Activated CD8-positive, alpha-beta memory T cell treated with anti-CD3 and anti-CD28 coated beads, Interleukin-2, amount 50 U/mL, for 24 hours (primary cell): Measurements from ENCODE around the gene WWOX.

Source experiments
- DNase-seq: peaks from one replicate; pipeline ENCODE4 v3.0.0-alpha.2; 2020; ENCODE audit errors: extremely low read depth

WWOX gene

DNA sequence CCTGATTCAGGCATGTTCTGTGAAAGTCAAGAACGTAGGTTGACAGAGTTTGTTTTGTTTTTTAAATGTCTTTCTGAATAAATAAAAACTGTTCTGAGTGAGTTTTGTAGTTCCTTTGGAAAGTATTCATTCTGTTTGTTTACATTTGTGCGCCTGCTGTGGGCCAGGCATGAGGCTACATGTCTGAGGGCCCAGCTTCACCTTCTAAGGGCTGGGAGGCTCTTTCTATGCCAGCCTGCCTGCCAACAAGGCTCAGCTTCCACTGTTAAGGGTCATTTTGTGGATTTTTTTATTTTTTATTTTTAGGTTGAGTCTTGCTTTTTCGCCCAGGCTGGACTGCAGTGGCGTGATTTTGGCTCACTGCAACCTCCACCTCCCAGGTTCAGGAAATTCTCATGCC lies 6.1 kb downstream of the WWOX start:
- no peak for DNase-seq

- no peak for DNase-seq
Observed at GRCh38 chr16:78106686-78107085, 7.2 kb downstream of the WWOX start.

DNA sequence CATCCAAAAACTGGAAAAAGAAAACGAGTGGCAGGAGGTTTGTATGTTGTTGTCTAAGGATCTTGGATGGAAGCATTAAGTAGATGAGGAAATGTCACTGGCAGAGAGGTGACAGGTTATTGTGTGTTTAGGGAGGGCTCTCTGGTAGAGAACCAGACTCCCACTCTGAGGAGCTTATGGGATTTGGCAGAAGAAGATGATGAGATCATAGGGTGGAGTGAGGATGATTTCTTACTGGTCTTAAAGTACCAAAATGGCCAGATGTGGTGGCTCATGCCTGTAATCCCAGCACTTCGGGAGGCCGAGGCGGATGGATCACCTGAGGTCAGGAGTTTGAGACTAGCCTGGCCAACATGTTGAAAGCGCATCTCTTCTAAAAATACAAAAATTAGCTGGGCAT lies 9.0 kb downstream of the WWOX start:
- no peak for DNase-seq

DNA sequence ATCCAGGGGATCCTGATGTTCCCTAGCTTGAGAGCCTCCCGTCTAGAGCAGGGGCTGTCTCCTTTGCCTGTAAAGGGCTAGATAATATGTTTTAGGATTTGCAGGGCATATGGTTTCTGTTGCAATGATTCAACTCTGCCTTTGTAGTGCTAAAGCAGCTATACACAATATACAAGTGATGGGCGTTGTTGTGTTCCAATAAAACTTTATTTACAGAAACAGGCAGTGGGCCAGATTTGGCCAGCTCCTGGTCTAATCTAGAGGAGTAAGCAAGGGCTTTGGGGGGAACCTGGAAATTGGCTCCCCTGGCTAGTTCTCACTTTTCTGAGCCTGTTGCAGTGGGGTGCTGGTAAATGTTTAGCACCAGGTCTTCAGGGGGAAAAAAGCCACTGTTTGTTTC lies 13.8 kb downstream of the WWOX start:
- no peak for DNase-seq

DNA sequence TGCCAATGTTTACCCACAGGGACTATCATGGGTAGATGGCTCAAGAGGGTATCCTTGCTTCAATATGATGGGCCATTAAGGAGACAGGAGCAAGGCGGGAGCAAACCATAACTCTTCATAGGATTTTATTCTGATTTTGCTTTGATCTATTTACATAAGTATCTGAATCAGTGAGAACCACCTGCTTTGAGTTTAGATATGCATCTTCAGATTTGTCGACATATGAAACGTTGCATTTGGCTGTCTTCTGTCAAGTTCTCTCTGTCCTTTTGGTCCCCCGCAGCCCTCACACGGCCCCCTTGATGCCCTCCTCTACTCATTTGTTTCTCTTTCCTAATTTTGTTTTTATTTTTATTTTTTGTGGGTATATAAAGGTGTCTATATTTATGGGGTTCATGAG lies 16.2 kb downstream of the WWOX start:
- no peak for DNase-seq

DNA sequence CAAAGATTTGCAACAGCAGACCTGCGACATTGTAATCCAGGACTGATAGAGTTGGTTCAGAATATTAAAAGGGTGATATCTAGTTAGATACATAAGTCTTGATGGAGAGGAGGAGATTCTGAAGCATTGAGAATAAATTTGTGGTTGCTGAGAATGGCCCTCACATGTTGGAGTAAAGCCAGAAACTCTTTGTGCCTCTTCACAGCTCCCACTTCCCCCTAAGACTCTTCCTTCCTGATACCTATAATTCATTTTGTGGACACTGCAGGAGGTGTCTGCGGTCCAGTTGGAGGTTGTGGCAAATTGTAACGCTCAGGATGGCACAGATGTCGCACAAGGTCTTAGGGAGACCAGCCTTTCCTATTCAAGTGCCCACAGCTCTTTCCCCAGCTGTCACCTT lies 17.5 kb downstream of the WWOX start:
- DNase-seq = no peak

GRCh38 chr16:78117391-78117790 lies 17.9 kb downstream of the WWOX start:
- DNase-seq = no peak

- DNase-seq = no peak
Observed at GRCh38 chr16:78118469-78119025, 19.1 kb downstream of the WWOX start.

GRCh38 chr16:78122774-78123315 lies 23.4 kb downstream of the WWOX start:
- no peak for DNase-seq

GRCh38 chr16:78125112-78125844 lies 25.8 kb downstream of the WWOX start:
- no peak for DNase-seq

GRCh38 chr16:78126662-78127061 lies 27.2 kb downstream of the WWOX start:
- DNase-seq = no peak

- DNase-seq = no peak
Observed at GRCh38 chr16:78127130-78127529, 27.7 kb downstream of the WWOX start.

DNA sequence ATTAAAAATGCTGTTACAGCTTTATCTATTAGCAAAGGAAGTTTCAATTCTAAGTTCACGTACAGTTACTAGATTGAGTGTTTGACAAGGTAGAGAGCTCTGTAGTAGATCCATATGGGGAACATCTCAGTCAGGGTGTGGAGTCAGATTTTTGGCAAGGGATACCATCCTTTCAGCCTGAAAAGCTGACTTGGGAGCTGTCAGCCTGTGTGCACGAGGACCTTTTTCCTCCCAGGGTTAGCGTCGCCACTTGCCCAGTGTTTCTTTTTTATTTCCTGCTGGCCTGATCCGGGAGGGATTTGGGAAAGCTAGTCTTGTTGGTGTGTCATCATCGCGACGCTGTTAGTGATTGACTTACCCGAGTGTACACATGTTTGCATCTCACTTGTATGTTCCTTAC lies 29.5 kb downstream of the WWOX start:
- no peak for DNase-seq

DNA sequence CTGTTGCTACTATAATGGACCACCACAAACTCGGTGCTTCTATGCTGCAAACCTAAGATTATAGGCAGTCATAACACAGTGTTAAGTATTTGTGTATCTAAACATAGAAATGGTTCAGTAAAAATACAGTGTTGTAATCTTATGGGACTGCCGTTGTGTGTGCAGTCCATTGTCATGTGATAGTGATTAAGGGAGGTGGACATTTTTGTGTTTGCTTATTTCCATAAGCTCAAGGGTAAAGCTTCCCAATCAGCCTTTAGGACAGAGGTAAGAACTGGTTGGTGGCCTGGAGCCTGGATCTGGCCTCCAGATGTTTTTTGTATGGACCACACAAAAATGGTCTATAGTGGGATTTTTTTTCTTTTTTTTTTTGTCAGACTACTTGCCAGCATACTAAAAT lies 29.9 kb downstream of the WWOX start:
- no peak for DNase-seq

DNA sequence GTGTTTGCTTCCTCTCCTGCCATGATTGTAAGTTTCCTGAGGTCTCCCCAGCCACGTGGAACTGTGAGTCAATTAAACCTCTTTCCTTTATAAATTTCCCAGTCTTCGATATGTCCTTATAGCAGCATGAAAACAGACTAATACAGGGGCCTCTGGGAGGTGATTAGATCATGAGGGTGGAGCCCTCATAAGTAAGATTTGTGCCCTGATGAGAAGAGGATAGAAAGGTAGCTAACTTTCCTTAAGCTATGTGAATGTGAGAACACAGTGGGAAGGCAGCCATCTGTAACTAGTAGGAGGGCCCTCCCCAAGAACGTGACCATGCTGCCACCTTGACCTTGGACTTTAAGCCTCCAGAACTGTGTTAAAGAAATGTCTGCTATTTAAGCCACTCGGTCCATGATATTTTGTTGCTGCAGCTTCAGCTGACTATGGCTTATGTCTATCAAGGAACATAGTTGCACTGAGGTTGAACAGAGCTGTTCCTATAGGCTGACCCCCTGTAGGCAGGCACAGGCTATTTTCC lies 30.7 kb downstream of the WWOX start:
- DNase-seq = no peak

DNA sequence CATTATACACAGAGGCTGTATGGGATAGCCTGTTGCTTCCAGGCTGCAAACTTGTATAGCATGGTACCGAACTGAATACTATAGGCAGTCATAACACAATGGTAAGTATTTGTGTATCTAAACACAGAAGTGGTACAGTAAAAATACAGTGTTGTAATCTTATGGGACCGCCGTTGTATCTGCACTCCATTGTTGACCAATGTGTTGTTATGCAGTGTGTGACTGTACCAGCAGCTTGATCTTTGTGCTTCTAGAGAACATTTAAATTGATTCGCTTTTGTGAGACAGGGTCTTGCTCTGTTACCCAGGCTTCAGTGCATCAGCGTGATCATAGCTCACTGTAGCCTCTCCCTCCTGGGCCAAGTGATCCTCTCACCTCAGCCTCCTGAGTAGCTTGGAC lies 31.5 kb downstream of the WWOX start:
- DNase-seq = no peak

- DNase-seq = no peak
Observed at GRCh38 chr16:78133919-78134318, 34.5 kb downstream of the WWOX start.

- no peak for DNase-seq
Observed at GRCh38 chr16:78134944-78135619, 35.6 kb downstream of the WWOX start.

- DNase-seq = no peak
Observed at GRCh38 chr16:78137179-78137578, 37.7 kb downstream of the WWOX start.

DNA sequence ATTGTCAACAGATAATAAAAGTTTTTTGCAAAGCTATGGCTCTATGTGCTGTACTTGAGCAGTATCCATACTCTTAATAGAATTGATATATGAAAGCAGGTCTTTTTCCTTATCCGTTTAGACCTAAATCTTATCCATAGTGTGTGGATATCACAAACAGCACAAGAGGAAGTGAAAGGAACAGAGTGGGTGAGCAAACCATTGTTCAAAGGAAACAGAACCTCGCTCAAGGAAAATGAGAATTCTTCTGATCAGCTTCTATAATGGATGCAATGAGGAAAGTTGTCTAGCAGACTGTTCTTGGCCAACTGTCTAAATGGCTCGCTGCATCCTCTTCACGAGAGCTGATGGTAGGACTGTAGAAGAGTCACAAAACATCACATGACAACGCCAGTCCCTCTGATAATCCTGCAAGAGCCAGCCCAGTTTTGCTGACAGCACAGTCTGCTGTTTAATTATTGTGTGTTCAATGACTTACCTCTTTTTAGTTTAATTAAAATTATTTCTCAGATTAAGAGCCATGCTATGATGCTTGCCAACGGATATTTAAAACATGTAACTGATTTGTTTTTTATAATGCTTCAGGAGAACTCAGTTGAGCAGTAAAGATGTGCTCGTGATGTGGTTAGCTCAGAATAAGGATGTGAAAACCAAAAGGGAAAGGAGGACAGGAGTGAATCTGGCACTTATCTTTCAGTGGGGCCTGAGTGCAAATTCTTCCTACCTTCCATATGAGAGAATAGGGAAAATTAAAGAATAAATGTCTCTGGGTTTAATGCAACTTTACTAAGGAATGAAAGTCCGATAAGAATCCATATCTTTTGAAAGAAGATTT lies 38.5 kb downstream of the WWOX start:
- DNase-seq = no peak

- DNase-seq = no peak
Observed at GRCh38 chr16:78140818-78141466, 41.5 kb downstream of the WWOX start.
